HEK293 (cell line): ENCODE data around the gene CRX.
A peak's percentile ranks its signal among the peaks of the same experiment; 100 is the strongest.

Source experiments
- CTCF ChIA-PET: fragments of 350-600 bp; formaldehyde crosslinking; extraction: SDS; loops from one replicate; lab custom pipeline; 2021; ENCODE audit warnings: antibody characterized with exemption; lab: Yijun Ruan, JAX
- POLR2A ChIA-PET: fragments of 300-600 bp; formaldehyde crosslinking; extraction: SDS; loops from one replicate; lab custom pipeline; 2020; ENCODE audit warnings: antibody characterized with exemption, inconsistent platforms; lab: Yijun Ruan, JAX
- H3K27ac ChIP-seq: fragments of 200-500 bp; sonication (Bioruptor generic); 2 replicates; pipeline ENCODE4 v1.5.1; 2014; ENCODE audit warnings: low read depth, low read length, control low read depth, inconsistent platforms; ENCODE audit errors: extremely low read depth
- H3K36me3 ChIP-seq, 2 experiments: fragments of 200-500 bp in 1 of 2; sonication (Bioruptor generic) in 1 of 2; 1 replicate in 1 of 2; 2 replicates in 1 of 2; pipeline ENCODE4 v1.5.1; 2014 to 2017; ENCODE audit warnings: inconsistent platforms in 2 of 2, low read length in 2 of 2; ENCODE audit not compliant: control insufficient read depth in 2 of 2, insufficient read depth in 1 of 2
- H3K4me1 ChIP-seq: fragments of 200-500 bp; sonication (Bioruptor generic); 2 replicates; pipeline ENCODE4 v1.5.1; 2014; ENCODE audit warnings: mild to moderate bottlenecking, low read length, inconsistent platforms; ENCODE audit not compliant: control insufficient read depth, insufficient read depth
- H3K4me3 ChIP-seq: 2 replicates; pipeline ENCODE4 v1.5.1; 2011; ENCODE audit warnings: low read depth, mild to moderate bottlenecking, control low read depth, low read length, moderate library complexity
- H3K9me3 ChIP-seq: fragments of 200-500 bp; sonication (Bioruptor generic); 2 replicates; pipeline ENCODE4 v1.5.1; 2014; ENCODE audit warnings: low read depth, low read length, inconsistent platforms; ENCODE audit not compliant: control insufficient read depth, insufficient read depth
- EGR2 ChIP-seq: fragments of 450-650 bp; formaldehyde crosslinking; IDR thresholded peaks from 2 replicates; pipeline ENCODE4 v1.5.1; 2016; ENCODE audit warnings: low read depth, missing biosample characterization, missing genetic modification characterization
- FEZF1 ChIP-seq: fragments of 450-650 bp; formaldehyde crosslinking; IDR thresholded peaks from 2 replicates; pipeline ENCODE4 v1.5.1; 2016; ENCODE audit warnings: missing biosample characterization, missing genetic modification characterization
- KLF10 ChIP-seq: fragments of 450-650 bp; IDR thresholded peaks from 2 replicates; pipeline ENCODE4 v1.5.1; 2018; ENCODE audit warnings: missing biosample characterization, mild to moderate bottlenecking, missing genetic modification characterization
- MEIS1 ChIP-seq: sonication (generic); formaldehyde crosslinking; IDR thresholded peaks from 2 replicates; pipeline ENCODE4 v1.8.1; 2022; ENCODE audit warnings: missing genetic modification reagents, mild to moderate bottlenecking, borderline replicate concordance
- MYNN ChIP-seq: fragments of 450-650 bp; formaldehyde crosslinking; IDR thresholded peaks from 2 replicates; pipeline ENCODE4 v1.5.1; 2016; ENCODE audit warnings: missing biosample characterization, missing genetic modification characterization, borderline replicate concordance
- SCRT2 ChIP-seq: fragments of 450-650 bp; formaldehyde crosslinking; IDR thresholded peaks from 2 replicates; pipeline ENCODE4 v1.5.1; 2016; ENCODE audit warnings: missing biosample characterization, missing genetic modification characterization
- SETDB1 ChIP-seq: IDR thresholded peaks from one replicate; pipeline ENCODE4 v1.6.1; 2017; ENCODE audit warnings: mild to moderate bottlenecking, low read length, moderate library complexity, mixed read lengths; ENCODE audit not compliant: insufficient read length
- SP2 ChIP-seq: fragments of 450-650 bp; formaldehyde crosslinking; IDR thresholded peaks from 2 replicates; pipeline ENCODE4 v1.5.1; 2016; ENCODE audit warnings: missing biosample characterization, missing genetic modification characterization
- SP3 ChIP-seq: fragments of 450-650 bp; formaldehyde crosslinking; IDR thresholded peaks from 2 replicates; pipeline ENCODE4 v1.5.1; 2016; ENCODE audit warnings: missing biosample characterization, missing genetic modification characterization
- ZBTB21 ChIP-seq: fragments of 450-650 bp; formaldehyde crosslinking; IDR thresholded peaks from 2 replicates; pipeline ENCODE4 v1.5.1; 2017; ENCODE audit warnings: missing biosample characterization, missing genetic modification characterization
- ZFP37 ChIP-seq: fragments of 450-650 bp; formaldehyde crosslinking; IDR thresholded peaks from 2 replicates; pipeline ENCODE4 v1.5.1; 2016; ENCODE audit warnings: missing biosample characterization, missing genetic modification characterization
- ZNF138 ChIP-seq: fragments of 450-650 bp; formaldehyde crosslinking; IDR thresholded peaks from 2 replicates; pipeline ENCODE4 v1.5.1; 2016; ENCODE audit warnings: missing biosample characterization, missing genetic modification characterization, borderline replicate concordance
- ZNF175 ChIP-seq: fragments of 450-650 bp; formaldehyde crosslinking; IDR thresholded peaks from 2 replicates; pipeline ENCODE4 v1.5.1; 2016; ENCODE audit warnings: missing biosample characterization, missing genetic modification characterization
- ZNF202 ChIP-seq: fragments of 450-650 bp; formaldehyde crosslinking; IDR thresholded peaks from 2 replicates; pipeline ENCODE4 v1.5.1; 2016; ENCODE audit warnings: missing biosample characterization, missing genetic modification characterization, borderline replicate concordance
- ZNF292 ChIP-seq: fragments of 450-650 bp; formaldehyde crosslinking; IDR thresholded peaks from 2 replicates; pipeline ENCODE4 v1.5.1; 2016; ENCODE audit warnings: low read depth, missing biosample characterization, missing genetic modification characterization, borderline replicate concordance
- ZNF37A ChIP-seq: fragments of 450-650 bp; IDR thresholded peaks from 2 replicates; pipeline ENCODE4 v1.5.1; 2018; ENCODE audit warnings: missing biosample characterization, missing genetic modification characterization
- ZNF558 ChIP-seq: fragments of 450-650 bp; formaldehyde crosslinking; IDR thresholded peaks from 2 replicates; pipeline ENCODE4 v1.5.1; 2016; ENCODE audit warnings: missing biosample characterization, missing genetic modification characterization
- ZNF561 ChIP-seq: fragments of 450-650 bp; IDR thresholded peaks from 2 replicates; pipeline ENCODE4 v1.5.1; 2018; ENCODE audit warnings: missing biosample characterization, missing genetic modification characterization, borderline replicate concordance
- ZNF624 ChIP-seq: fragments of 450-650 bp; formaldehyde crosslinking; IDR thresholded peaks from 2 replicates; pipeline ENCODE4 v1.5.1; 2017; ENCODE audit warnings: missing biosample characterization, missing genetic modification characterization
- ZNF704 ChIP-seq: fragments of 450-650 bp; formaldehyde crosslinking; IDR thresholded peaks from 2 replicates; pipeline ENCODE4 v1.5.1; 2016; ENCODE audit warnings: missing biosample characterization, missing genetic modification characterization
- ZNF707 ChIP-seq: fragments of 450-650 bp; formaldehyde crosslinking; IDR thresholded peaks from 2 replicates; pipeline ENCODE4 v1.5.1; 2016; ENCODE audit warnings: missing biosample characterization, missing genetic modification characterization
- ZNF830 ChIP-seq: fragments of 450-650 bp; IDR thresholded peaks from 2 replicates; pipeline ENCODE4 v1.5.0; 2018; ENCODE audit warnings: missing biosample characterization, missing genetic modification characterization, low read depth, mild to moderate bottlenecking, moderate library complexity
- ZSCAN4 ChIP-seq: fragments of 450-650 bp; formaldehyde crosslinking; IDR thresholded peaks from 2 replicates; pipeline ENCODE4 v1.5.1; 2017; ENCODE audit warnings: missing biosample characterization, missing genetic modification characterization
- TF ChIP-seq, protein P1 (sequence below): fragments of 450-650 bp; formaldehyde crosslinking; IDR thresholded peaks from 2 replicates; pipeline ENCODE4 v1.5.1; 2016; ENCODE audit warnings: missing biosample characterization, missing genetic modification characterization, borderline replicate concordance
- TF ChIP-seq, protein P2 (sequence below): fragments of 450-650 bp; formaldehyde crosslinking; conservative IDR thresholded peaks from 2 replicates; pipeline ENCODE4 v1.5.1; 2016; ENCODE audit warnings: low read depth, missing biosample characterization, missing genetic modification characterization

Gene CRX

GRCh38 chr19:47863514-47863936, 41.8 kb downstream of the CRX start (continued):
- TF ChIP-seq ZSCAN4 (tag by site-specific recombination) (peak; percentile 46), ZFP37 (tag by site-specific recombination) (peak; percentile 57; the same call in 1 of the 2 replicates), ZNF830 (tag by site-specific recombination) (no peak), EGR2 (tag by site-specific recombination) (peak; percentile 35; the same call in 1 of the 2 replicates), SETDB1 (no peak), ZBTB21 (no peak)

DNA sequence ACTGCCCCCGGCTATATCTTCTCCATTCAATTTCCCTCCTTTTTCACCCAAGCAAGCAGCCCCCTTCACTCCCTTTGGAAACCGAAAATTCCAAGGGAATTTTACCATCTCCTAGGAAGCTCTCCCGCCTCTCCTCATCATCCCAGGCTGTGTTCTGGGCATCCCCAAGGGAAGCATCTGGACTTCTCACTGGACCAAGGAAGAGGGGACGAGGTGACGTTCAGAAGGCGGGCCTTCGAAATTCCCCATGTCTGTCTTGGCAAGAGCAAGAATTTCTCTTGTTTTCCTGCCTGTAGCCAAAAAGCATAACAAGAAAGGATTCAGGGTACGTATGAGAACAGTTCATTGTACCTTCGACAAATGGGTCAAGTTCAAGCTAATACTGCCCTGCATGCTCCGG, 43.4 kb downstream of the CRX start:
- TF ChIP-seq MEIS1 (CRISPR knock-in tag) (no peak), SP2 (tag by site-specific recombination) (no peak), ZNF707 (tag by site-specific recombination) (no peak), SP3 (no peak), ZNF704 (no peak), FEZF1 (tag by site-specific recombination) (no peak), ZBTB21 (no peak), KLF10 (tag by site-specific recombination) (no peak), ZNF202 (tag by site-specific recombination) (no peak), ZNF175 (tag by site-specific recombination) (no peak), MYNN (tag by site-specific recombination) (no peak), ZNF138 (tag by site-specific recombination) (no peak), ZNF561 (tag by site-specific recombination) (no peak), ZNF37A (no peak), SCRT2 (no peak), ZNF292 (tag by site-specific recombination) (no peak), ZNF624 (tag by site-specific recombination) (no peak), ZNF558 (no peak)
- TF ChIP-seq, protein P1, sequence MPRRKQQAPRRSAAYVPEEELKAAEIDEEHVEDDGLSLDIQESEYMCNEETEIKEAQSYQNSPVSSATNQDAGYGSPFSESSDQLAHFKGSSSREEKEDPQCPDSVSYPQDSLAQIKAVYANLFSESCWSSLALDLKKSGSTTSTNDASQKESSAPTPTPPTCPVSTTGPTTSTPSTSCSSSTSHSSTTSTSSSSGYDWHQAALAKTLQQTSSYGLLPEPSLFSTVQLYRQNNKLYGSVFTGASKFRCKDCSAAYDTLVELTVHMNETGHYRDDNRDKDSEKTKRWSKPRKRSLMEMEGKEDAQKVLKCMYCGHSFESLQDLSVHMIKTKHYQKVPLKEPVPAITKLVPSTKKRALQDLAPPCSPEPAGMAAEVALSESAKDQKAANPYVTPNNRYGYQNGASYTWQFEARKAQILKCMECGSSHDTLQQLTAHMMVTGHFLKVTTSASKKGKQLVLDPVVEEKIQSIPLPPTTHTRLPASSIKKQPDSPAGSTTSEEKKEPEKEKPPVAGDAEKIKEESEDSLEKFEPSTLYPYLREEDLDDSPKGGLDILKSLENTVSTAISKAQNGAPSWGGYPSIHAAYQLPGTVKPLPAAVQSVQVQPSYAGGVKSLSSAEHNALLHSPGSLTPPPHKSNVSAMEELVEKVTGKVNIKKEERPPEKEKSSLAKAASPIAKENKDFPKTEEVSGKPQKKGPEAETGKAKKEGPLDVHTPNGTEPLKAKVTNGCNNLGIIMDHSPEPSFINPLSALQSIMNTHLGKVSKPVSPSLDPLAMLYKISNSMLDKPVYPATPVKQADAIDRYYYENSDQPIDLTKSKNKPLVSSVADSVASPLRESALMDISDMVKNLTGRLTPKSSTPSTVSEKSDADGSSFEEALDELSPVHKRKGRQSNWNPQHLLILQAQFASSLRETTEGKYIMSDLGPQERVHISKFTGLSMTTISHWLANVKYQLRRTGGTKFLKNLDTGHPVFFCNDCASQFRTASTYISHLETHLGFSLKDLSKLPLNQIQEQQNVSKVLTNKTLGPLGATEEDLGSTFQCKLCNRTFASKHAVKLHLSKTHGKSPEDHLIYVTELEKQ (tag by site-specific recombination): no peak
- TF ChIP-seq, protein P2, sequence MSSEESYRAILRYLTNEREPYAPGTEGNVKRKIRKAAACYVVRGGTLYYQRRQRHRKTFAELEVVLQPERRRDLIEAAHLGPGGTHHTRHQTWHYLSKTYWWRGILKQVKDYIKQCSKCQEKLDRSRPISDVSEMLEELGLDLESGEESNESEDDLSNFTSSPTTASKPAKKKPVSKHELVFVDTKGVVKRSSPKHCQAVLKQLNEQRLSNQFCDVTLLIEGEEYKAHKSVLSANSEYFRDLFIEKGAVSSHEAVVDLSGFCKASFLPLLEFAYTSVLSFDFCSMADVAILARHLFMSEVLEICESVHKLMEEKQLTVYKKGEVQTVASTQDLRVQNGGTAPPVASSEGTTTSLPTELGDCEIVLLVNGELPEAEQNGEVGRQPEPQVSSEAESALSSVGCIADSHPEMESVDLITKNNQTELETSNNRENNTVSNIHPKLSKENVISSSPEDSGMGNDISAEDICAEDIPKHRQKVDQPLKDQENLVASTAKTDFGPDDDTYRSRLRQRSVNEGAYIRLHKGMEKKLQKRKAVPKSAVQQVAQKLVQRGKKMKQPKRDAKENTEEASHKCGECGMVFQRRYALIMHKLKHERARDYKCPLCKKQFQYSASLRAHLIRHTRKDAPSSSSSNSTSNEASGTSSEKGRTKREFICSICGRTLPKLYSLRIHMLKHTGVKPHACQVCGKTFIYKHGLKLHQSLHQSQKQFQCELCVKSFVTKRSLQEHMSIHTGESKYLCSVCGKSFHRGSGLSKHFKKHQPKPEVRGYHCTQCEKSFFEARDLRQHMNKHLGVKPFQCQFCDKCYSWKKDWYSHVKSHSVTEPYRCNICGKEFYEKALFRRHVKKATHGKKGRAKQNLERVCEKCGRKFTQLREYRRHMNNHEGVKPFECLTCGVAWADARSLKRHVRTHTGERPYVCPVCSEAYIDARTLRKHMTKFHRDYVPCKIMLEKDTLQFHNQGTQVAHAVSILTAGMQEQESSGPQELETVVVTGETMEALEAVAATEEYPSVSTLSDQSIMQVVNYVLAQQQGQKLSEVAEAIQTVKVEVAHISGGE (tag by site-specific recombination): no peak
- TF ChIP-seq, all 188 proteins: peak for 0
- ChIA-PET CTCF (interaction anchor here (0.6 to 3.9 kb wide), 13 partner anchors 16 to 564 kb away, joined by 3 to 45 read pairs (median 4); no protein-coding TSS in a partner anchor), POLR2A (interaction anchor here (0.6 to 0.7 kb wide), 2 partner anchors 13 to 39 kb away, joined by 3 read pairs; no protein-coding TSS in a partner anchor)
- H3K27ac ChIP-seq: no peak overlapping the region
- no peaks in the 10 kb centered on the region for H3K9me3 ChIP-seq
- H3K4me1 ChIP-seq: 0 out of 2 replicates have a peak, but pooled peaks cover 4% of the 10 kb centered on the region
- H3K36me3 ChIP-seq: no peaks in the 10 kb centered on the region
- H3K4me3 ChIP-seq: no peak overlapping the region
